DLD1 (cell line): ENCODE data around the gene EIF3D.

Source experiments
- in situ Hi-C: cut with HindIII; loops from 2 replicates; pipeline ENCODE4 v1.10.0; 2017; ENCODE audit warnings: low sequenced_read_pairs

The EIF3D gene

GRCh38 chr22:36467946-36468345 is 61.0 kb downstream of the EIF3D start:
- in situ Hi-C loops, result no loop called here

- in situ Hi-C loops, result no loop called here
These were observed 61.7 kb downstream of the EIF3D start for GRCh38 chr22:36467042-36467810.

GRCh38 chr22:36466258-36466657 is 62.7 kb downstream of the EIF3D start:
- in situ Hi-C loops, result no loop called here

GRCh38 chr22:36465232-36466021 is 63.5 kb downstream of the EIF3D start:
- in situ Hi-C loops, result no loop called here

- in situ Hi-C loops, result no loop called here
These were observed 64.2 kb downstream of the EIF3D start for GRCh38 chr22:36464715-36465231.

- in situ Hi-C loops, result no loop called here
These were observed 65.2 kb downstream of the EIF3D start for GRCh38 chr22:36463783-36464184.

GRCh38 chr22:36461665-36462649 is 67.0 kb downstream of the EIF3D start:
- in situ Hi-C loops, result no loop called here
